Stomach (tissue), 4 donors: ENCODE data around the gene SLC25A53.

Experiments used
- CTCF ChIP-seq, 7 experiments: fragments of 450-650 bp in 4 of 7; fragments of 200-600 bp in 3 of 7; sonication (generic) in 3 of 7; IDR thresholded peaks; one replicate each; pipeline ENCODE4 v1.5.1; 2016 to 2019; ENCODE audit warnings: antibody characterized with exemption in 7 of 7, control low read depth in 2 of 7, mild to moderate bottlenecking in 1 of 7
- EP300 ChIP-seq: sonication (generic); formaldehyde crosslinking; IDR thresholded peaks from one replicate; pipeline ENCODE4 v1.6.1; 2017; ENCODE audit warnings: antibody characterized with exemption
- POLR2A ChIP-seq, 4 donors: fragments of 450-650 bp; IDR thresholded peaks; one replicate each; pipeline ENCODE4 v1.6.1; 2016; ENCODE audit warnings: antibody characterized with exemption in 4 of 4, control low read depth in 2 of 4, mild to moderate bottlenecking in 1 of 4, moderate library complexity in 1 of 4

GRCh38 chrX:104117759-104118158 lies 39.0 kb downstream of the SLC25A53 start:
- TF ChIP-seq CTCF (IDR thresholded peaks at IDR 0.05) (no peak), POLR2A (IDR thresholded peaks at IDR 0.05) (no peak), EP300 (no peak)
